ENCODE results near the gene GFI1.

DNA sequence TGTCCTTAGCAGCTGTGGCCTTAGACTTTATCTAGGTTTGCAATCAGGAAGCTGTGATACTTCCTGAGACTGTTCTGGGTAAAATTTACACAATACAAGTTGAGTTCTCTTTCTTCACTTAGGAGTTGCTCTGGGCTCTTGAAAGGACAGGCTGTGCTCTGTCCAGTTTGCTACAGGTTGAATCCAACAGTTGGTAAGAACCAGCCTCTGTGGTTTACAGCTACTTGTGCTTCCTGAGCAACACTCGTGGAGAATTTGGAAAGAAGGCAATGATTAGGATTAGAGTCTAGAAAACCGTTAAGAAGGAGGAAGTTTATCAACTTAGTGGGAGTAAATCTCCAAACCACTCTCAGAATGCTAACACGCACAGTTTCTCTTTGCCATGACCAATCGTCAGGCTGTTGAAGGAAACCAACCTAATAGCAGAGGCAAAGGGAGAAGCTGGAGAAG, 26.8 kb downstream of the GFI1 start:
- TF ChIP-seq POLR2A (IDR thresholded peaks at IDR 0.05) (no peak), CTCF (IDR thresholded peaks at IDR 0.05 in 8 of 11, conservative IDR thresholded peaks at IDR 0.05 in 3 of 11) (no peak)
